ENCODE results near the gene SUGCT.

SUGCT gene

GRCh38 chr7:40492946-40493345, 358.1 kb downstream of the SUGCT start:
- Histone ChIP-seq H3K4me1 (ENCODE audit: insufficient read depth, low read length, poor library complexity, severe bottlenecking) (no peaks in the 10 kb centered on the region), H2AFZ (ENCODE audit: low read length) (no peak overlapping the region), H3K9me2 (replicated peaks; ENCODE audit: low read depth, low read length) (no peaks in the 10 kb centered on the region), H3K27me3 (ENCODE audit: insufficient read depth, low read length, poor library complexity, severe bottlenecking) (no peaks in the 10 kb centered on the region), H3K4me3 (ENCODE audit: low read length, poor library complexity, severe bottlenecking) (no peak overlapping the region), H3K9me3 (ENCODE audit: insufficient read depth, low read depth, low read length) (no peaks in the 10 kb centered on the region), H3K4me2 (ENCODE audit: low read depth, low read length, poor library complexity, severe bottlenecking) (no peak overlapping the region), H3K79me2 (ENCODE audit: insufficient read depth, low read length) (no peaks in the 10 kb centered on the region), H3K36me3 (ENCODE audit: insufficient read depth, low read length) (no peaks in the 10 kb centered on the region), H4K20me1 (ENCODE audit: insufficient read depth, low read length, poor library complexity, severe bottlenecking) (no peaks in the 10 kb centered on the region), H3K9ac (ENCODE audit: low read depth, low read length, poor library complexity, severe bottlenecking) (no peak overlapping the region), H3F3A (ENCODE audit: low read depth) (no peaks in the 10 kb centered on the region)
- TF ChIP-seq CTCF (conservative IDR thresholded peaks at IDR 0.05; ENCODE audit: low read length) (no peak), EZH2phosphoT487 (IDR thresholded peaks at IDR 0.05; ENCODE audit: borderline replicate concordance) (no peak)

GRCh38 chr7:40493609-40494051, 358.8 kb downstream of the SUGCT start:
- H3K79me2 ChIP-seq (ENCODE audit: insufficient read depth, low read length): no peaks in the 10 kb centered on the region
- no peaks in the 10 kb centered on the region for H3K36me3 ChIP-seq (ENCODE audit: insufficient read depth, low read length)
- H3K9me2 ChIP-seq (replicated peaks; ENCODE audit: low read depth, low read length): no peaks in the 10 kb centered on the region
- H2AFZ ChIP-seq (ENCODE audit: low read length): no peak overlapping the region
- H4K20me1 ChIP-seq (ENCODE audit: insufficient read depth, low read length, poor library complexity, severe bottlenecking): no peaks in the 10 kb centered on the region
- TF ChIP-seq EZH2phosphoT487 (IDR thresholded peaks at IDR 0.05; ENCODE audit: borderline replicate concordance) (no peak), CTCF (conservative IDR thresholded peaks at IDR 0.05; ENCODE audit: low read length) (no peak)
- no peaks in the 10 kb centered on the region for H3K9me3 ChIP-seq (ENCODE audit: insufficient read depth, low read depth, low read length)
- H3K27me3 ChIP-seq (ENCODE audit: insufficient read depth, low read length, poor library complexity, severe bottlenecking): no peaks in the 10 kb centered on the region
- H3F3A ChIP-seq (ENCODE audit: low read depth): no peaks in the 10 kb centered on the region
- no peaks in the 10 kb centered on the region for H3K4me1 ChIP-seq (ENCODE audit: insufficient read depth, low read length, poor library complexity, severe bottlenecking)
- no peak overlapping the region for H3K4me3 ChIP-seq (ENCODE audit: low read length, poor library complexity, severe bottlenecking)
- H3K9ac ChIP-seq (ENCODE audit: low read depth, low read length, poor library complexity, severe bottlenecking): no peak overlapping the region
- H3K4me2 ChIP-seq (ENCODE audit: low read depth, low read length, poor library complexity, severe bottlenecking): no peak overlapping the region

- H3K4me1 ChIP-seq (ENCODE audit: insufficient read depth, low read length, poor library complexity, severe bottlenecking): peaks cover 9% of the 10 kb centered on the region
- no peak overlapping the region for H3K4me3 ChIP-seq (ENCODE audit: low read length, poor library complexity, severe bottlenecking)
- no peaks in the 10 kb centered on the region for H3F3A ChIP-seq (ENCODE audit: low read depth)
- no peaks in the 10 kb centered on the region for H4K20me1 ChIP-seq (ENCODE audit: insufficient read depth, low read length, poor library complexity, severe bottlenecking)
- H3K36me3 ChIP-seq (ENCODE audit: insufficient read depth, low read length): no peaks in the 10 kb centered on the region
- H3K9me3 ChIP-seq (ENCODE audit: insufficient read depth, low read depth, low read length): no peaks in the 10 kb centered on the region
- no peak overlapping the region for H2AFZ ChIP-seq (ENCODE audit: low read length)
- no peak overlapping the region for H3K9ac ChIP-seq (ENCODE audit: low read depth, low read length, poor library complexity, severe bottlenecking)
- no peaks in the 10 kb centered on the region for H3K79me2 ChIP-seq (ENCODE audit: insufficient read depth, low read length)
- H3K4me2 ChIP-seq (ENCODE audit: low read depth, low read length, poor library complexity, severe bottlenecking): no peak overlapping the region
- no peaks in the 10 kb centered on the region for H3K27me3 ChIP-seq (ENCODE audit: insufficient read depth, low read length, poor library complexity, severe bottlenecking)
- TF ChIP-seq EZH2phosphoT487 (IDR thresholded peaks at IDR 0.05; ENCODE audit: borderline replicate concordance): no peak
- TF ChIP-seq CTCF (conservative IDR thresholded peaks at IDR 0.05; ENCODE audit: low read length): no peak
- no peaks in the 10 kb centered on the region for H3K9me2 ChIP-seq (replicated peaks; ENCODE audit: low read depth, low read length)
Measured at GRCh38 chr7:40498924-40499510, 364.2 kb downstream of the SUGCT start.
